K562 (cell line): Measurements from ENCODE around the gene SEMA3F. TPM values are rescaled to one million over a fixed set of nuclear protein-coding genes. Genes with fewer than 3 reads are reported as not detected.

Experiments
- ATAC-seq: fragments of 200-7000 bp; cut with Tn5 transposase; 3 replicates; pipeline ENCODE4 v1.9.1; 2020; ENCODE audit warnings: moderate library complexity
- BruUV-seq: library from RNA; stranded (reverse); fragments of 400-500 nt; replicated peaks from 2 replicates; lab custom pipeline; 2021; lab: Mats Ljungman, UMichigan
- CTCF ChIA-PET: fragments of 300-600 bp; formaldehyde crosslinking; extraction: SDS; loops from one replicate; lab custom pipeline; 2021; ENCODE audit warnings: low intra/inter-chr PET ratio; lab: Yijun Ruan, JAX
- POLR2A ChIA-PET: fragments of 300-600, 350-650 bp; sonication (Branson Sonifier 250); formaldehyde crosslinking; extraction: SDS; loops from one replicate; lab custom pipeline; 2021; ENCODE audit warnings: antibody characterized with exemption, inconsistent platforms; lab: Yijun Ruan, JAX
- DNase-seq, 4 experiments: peaks; one replicate each; pipeline versions ENCODE4 v3.0.0 to v3.0.0-alpha.2; 2011 to 2018; ENCODE audit warnings: low spot score in 3 of 4, mixed read lengths in 3 of 4; ENCODE audit errors: extremely low read depth in 1 of 4
- FAIRE-seq: peaks from 2 replicates; lab custom pipeline; 2011; peaks lifted over from hg19 to GRCh38; lab: Jason Lieb, UNC
- H2AFZ ChIP-seq: 2 replicates; pipeline ENCODE4 v1.6.0; 2011; ENCODE audit warnings: low read depth, low read length, control low read depth, inconsistent platforms
- H3K27ac ChIP-seq: fragments of 200-600 bp; 3 replicates; pipeline ENCODE4 v1.8.0; 2011; ENCODE audit warnings: low read depth, mild to moderate bottlenecking, control low read depth, inconsistent platforms, low read length, moderate library complexity, mixed read lengths; ENCODE audit errors: extremely low read depth
- H3K27me3 ChIP-seq, 2 experiments: fragments of 300-600 bp in 1 of 2; 2 replicates in 1 of 2; 3 replicates in 1 of 2; pipeline versions ENCODE4 v1.6.0 to v1.8.0; 2011; ENCODE audit warnings: inconsistent platforms in 2 of 2, low read length in 2 of 2, mild to moderate bottlenecking in 1 of 2, mixed read lengths in 1 of 2, moderate library complexity in 1 of 2; ENCODE audit not compliant: control insufficient read depth in 2 of 2, insufficient read depth in 2 of 2
- H3K36me3 ChIP-seq: fragments of 300-600 bp; 3 replicates; pipeline ENCODE4 v1.8.0; 2011; ENCODE audit warnings: mild to moderate bottlenecking, low read length, inconsistent platforms; ENCODE audit not compliant: control insufficient read depth, insufficient read depth
- H3K4me1 ChIP-seq, 2 experiments: fragments of 200-600 bp in 1 of 2; replicated peaks in 1 of 2; 2 replicates in 1 of 2; 3 replicates in 1 of 2; pipeline versions ENCODE4 v1.5.1 to v1.8.0; 2011; ENCODE audit warnings: inconsistent platforms in 2 of 2, low read length in 2 of 2, mild to moderate bottlenecking in 1 of 2, mixed read lengths in 1 of 2, moderate library complexity in 1 of 2; ENCODE audit not compliant: control insufficient read depth in 2 of 2, insufficient read depth in 2 of 2
- H3K4me2 ChIP-seq: 2 replicates; pipeline ENCODE4 v1.6.1; 2011; ENCODE audit warnings: low read length, control low read depth, inconsistent platforms, mixed read lengths; ENCODE audit not compliant: insufficient read depth
- H3K4me3 ChIP-seq: fragments of 200-600 bp; sonication (generic), shearing (Covaris generic); 2 replicates; pipeline ENCODE4 v1.5.1; 2016; ENCODE audit warnings: control low read depth, inconsistent platforms
- H3K79me2 ChIP-seq: fragments of 200-600 bp; 3 replicates; pipeline ENCODE4 v1.8.0; 2011; ENCODE audit warnings: low read length, inconsistent platforms; ENCODE audit not compliant: control insufficient read depth, insufficient read depth
- H3K9ac ChIP-seq, 2 experiments: 2 replicates each; pipeline versions ENCODE4 v1.6.0 to v1.6.1; 2011; ENCODE audit warnings: low read depth in 2 of 2, low read length in 2 of 2, control low read depth in 1 of 2, inconsistent platforms in 1 of 2, mild to moderate bottlenecking in 1 of 2, mixed read lengths in 1 of 2; ENCODE audit not compliant: insufficient read depth in 1 of 2
- H3K9me1 ChIP-seq: one replicate; pipeline ENCODE4 v1.6.0; 2011; ENCODE audit warnings: inconsistent platforms, mild to moderate bottlenecking, low read length, moderate library complexity; ENCODE audit not compliant: control insufficient read depth, insufficient read depth
- H3K9me3 ChIP-seq: replicated peaks from 2 replicates; pipeline ENCODE4 v1.5.1; 2011; ENCODE audit warnings: low read depth, low read length, inconsistent platforms; ENCODE audit not compliant: control insufficient read depth, insufficient read depth
- H4K20me1 ChIP-seq: replicated peaks from 2 replicates; pipeline ENCODE4 v1.6.1; 2011; ENCODE audit warnings: low read length, inconsistent platforms, mixed read lengths; ENCODE audit not compliant: control insufficient read depth, insufficient read depth
- RAD51 ChIP-seq: fragments of 450-650 bp; IDR thresholded peaks from 2 replicates; pipeline ENCODE4 v1.7.1; 2016; ENCODE audit warnings: low read depth, mild to moderate bottlenecking, borderline replicate concordance
- WGBS: fragments of 100-300 bp; shearing (Covaris generic); methylation state at CpG from one replicate; pipeline ENCODE4 v1.1.6; 2016; ENCODE audit warnings: low coverage, mixed read lengths; ENCODE audit not compliant: insufficient coverage; ENCODE audit errors: missing lambda C conversion rate; 5-methylcytosine and 5-hydroxymethylcytosine counted together
- in situ Hi-C: fragments of 300-500 bp; cut with MboI; formaldehyde crosslinking; loops from 4 replicates; pipeline ENCODE4 v1.15.0; 2018; ENCODE audit warnings: inconsistent platforms, mixed read lengths
- intact Hi-C: fragments of 100-400 bp; cut with micrococcal nuclease; formaldehyde crosslinking; loops from 2 replicates; pipeline ENCODE4 v1.14.2; 2022
- polyA plus RNA-seq, 8 experiments: library from polyadenylated mRNA; depleted of rRNA in 4 of 8; stranded (reverse) in 5 of 8; unstranded in 3 of 8; fragments of >200 nt; fragmentation: Nextera tagmentation in 2 of 8; fragmentation: Illumina TruSeq in 1 of 8; extraction: Ambion mirVana in 2 of 8; extraction: Trizol in 1 of 8; gene quantifications; 2 replicates each; pipeline versions ENCODE4 v1.2.1 to v1.2.3, GENCODE V29; 2011 to 2014; ENCODE audit warnings: inconsistent platforms in 1 of 8, missing spikeins in 1 of 8
- total RNA-seq, 7 experiments: library from RNA; depleted of rRNA in 6 of 7; stranded (reverse); fragments of >200 nt in 6 of 7; fragmentation: Illumina TruSeq in 2 of 7; extraction: Trizol in 2 of 7; gene quantifications; 2 replicates each; pipeline versions ENCODE4 v1.2.1 to v1.2.3, GENCODE V29; 2011 to 2021; ENCODE audit warnings: low replicate concordance in 1 of 7
- TF ChIP-seq, protein P1 (sequence below): sonication (generic); formaldehyde crosslinking; IDR thresholded peaks from 2 replicates; pipeline ENCODE4 v1.9.0; 2022; ENCODE audit warnings: mild to moderate bottlenecking, missing genetic modification reagents
- TF ChIP-seq, protein P2 (sequence below): sonication (generic); formaldehyde crosslinking; IDR thresholded peaks from 2 replicates; pipeline ENCODE4 v1.8.0; 2022; ENCODE audit warnings: mild to moderate bottlenecking, missing genetic modification reagents

The SEMA3F gene
- total and polyA plus RNA-seq, 9 of the 15 experiments (the other 6 are each of a cell fraction or from before 2014, with no cell fraction given): 0.58 to 3.0 (median 2.0) TPM; not detected in 2

DNA sequence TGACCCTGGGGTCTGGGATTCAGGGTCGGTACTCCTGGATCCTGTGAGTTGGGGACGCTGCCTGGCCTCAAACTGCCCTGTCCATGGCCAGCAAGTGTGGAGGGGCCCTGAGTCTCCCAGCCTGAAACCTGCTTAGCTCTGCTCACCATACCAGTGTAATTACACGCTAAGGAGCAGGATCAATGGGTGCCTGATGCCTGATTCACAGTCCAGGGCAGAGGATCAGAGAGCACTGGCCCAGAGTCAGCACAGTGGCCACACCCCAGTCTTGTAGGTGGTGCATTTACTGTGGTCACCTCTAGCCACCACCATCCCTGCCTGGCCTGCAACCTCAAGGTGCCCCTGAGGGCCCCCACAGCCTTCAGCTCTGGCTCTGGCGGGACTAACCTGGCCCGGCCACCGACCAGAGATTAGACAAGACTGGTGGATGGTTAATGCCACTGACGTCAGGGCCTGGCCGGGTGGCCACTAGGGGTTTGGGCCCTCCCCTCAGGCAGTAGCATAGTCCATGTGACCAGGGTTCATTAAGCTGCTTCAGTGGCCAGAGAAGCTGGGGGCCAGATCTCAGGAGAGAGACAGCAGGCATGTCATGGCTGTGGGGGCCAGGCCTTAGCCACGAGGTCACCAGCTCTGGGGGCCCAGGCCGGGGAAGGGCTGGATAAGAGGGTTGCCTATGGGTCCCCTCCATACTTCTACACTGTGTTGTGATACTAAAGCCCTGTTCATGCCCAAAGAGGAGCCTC lies 46.6 kb downstream of the SEMA3F start:
- in situ Hi-C loops: no loop called here

More for the DNA sequence above, 46.6 kb downstream of the SEMA3F start:
- no peaks in the 10 kb centered on the region for H4K20me1 ChIP-seq
- H3K4me3 ChIP-seq: no peak overlapping the region
- TF ChIP-seq, protein P1, sequence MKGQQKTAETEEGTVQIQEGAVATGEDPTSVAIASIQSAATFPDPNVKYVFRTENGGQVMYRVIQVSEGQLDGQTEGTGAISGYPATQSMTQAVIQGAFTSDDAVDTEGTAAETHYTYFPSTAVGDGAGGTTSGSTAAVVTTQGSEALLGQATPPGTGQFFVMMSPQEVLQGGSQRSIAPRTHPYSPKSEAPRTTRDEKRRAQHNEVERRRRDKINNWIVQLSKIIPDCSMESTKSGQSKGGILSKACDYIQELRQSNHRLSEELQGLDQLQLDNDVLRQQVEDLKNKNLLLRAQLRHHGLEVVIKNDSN: peak; percentile 51
- TF ChIP-seq, protein P2, sequence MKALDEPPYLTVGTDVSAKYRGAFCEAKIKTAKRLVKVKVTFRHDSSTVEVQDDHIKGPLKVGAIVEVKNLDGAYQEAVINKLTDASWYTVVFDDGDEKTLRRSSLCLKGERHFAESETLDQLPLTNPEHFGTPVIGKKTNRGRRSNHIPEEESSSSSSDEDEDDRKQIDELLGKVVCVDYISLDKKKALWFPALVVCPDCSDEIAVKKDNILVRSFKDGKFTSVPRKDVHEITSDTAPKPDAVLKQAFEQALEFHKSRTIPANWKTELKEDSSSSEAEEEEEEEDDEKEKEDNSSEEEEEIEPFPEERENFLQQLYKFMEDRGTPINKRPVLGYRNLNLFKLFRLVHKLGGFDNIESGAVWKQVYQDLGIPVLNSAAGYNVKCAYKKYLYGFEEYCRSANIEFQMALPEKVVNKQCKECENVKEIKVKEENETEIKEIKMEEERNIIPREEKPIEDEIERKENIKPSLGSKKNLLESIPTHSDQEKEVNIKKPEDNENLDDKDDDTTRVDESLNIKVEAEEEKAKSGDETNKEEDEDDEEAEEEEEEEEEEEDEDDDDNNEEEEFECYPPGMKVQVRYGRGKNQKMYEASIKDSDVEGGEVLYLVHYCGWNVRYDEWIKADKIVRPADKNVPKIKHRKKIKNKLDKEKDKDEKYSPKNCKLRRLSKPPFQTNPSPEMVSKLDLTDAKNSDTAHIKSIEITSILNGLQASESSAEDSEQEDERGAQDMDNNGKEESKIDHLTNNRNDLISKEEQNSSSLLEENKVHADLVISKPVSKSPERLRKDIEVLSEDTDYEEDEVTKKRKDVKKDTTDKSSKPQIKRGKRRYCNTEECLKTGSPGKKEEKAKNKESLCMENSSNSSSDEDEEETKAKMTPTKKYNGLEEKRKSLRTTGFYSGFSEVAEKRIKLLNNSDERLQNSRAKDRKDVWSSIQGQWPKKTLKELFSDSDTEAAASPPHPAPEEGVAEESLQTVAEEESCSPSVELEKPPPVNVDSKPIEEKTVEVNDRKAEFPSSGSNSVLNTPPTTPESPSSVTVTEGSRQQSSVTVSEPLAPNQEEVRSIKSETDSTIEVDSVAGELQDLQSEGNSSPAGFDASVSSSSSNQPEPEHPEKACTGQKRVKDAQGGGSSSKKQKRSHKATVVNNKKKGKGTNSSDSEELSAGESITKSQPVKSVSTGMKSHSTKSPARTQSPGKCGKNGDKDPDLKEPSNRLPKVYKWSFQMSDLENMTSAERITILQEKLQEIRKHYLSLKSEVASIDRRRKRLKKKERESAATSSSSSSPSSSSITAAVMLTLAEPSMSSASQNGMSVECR (CRISPR knock-in tag): no peak
- no peak for TF ChIP-seq RAD51
- peak in 3 of 4 experiments; percentile 16 to 41 (median 22) for DNase-seq
- no peak overlapping the region for H2AFZ ChIP-seq
- ChIA-PET CTCF (no interaction called here), POLR2A (interaction anchor here (0.6 to 1.3 kb wide), 4 partner anchors 10 to 414 kb away, joined by 3 to 6 read pairs (median 3); partner anchors contain the start of gene GNAT1)
- ATAC-seq: peak; percentile 60
- H3K9me3 ChIP-seq: no peaks in the 10 kb centered on the region
- no peaks in the 10 kb centered on the region for H3K79me2 ChIP-seq
- no peaks in the 10 kb centered on the region for H3K9me1 ChIP-seq
- whole genome bisulfite sequencing: 3% methylated on average over 6 of the region's 10 CpGs
- no peak overlapping the region for H3K4me2 ChIP-seq
- peak overlapping the region in 1 of 2 experiments; percentile 26; a peak in 1 of 4 replicates for H3K9ac ChIP-seq
- H3K27ac ChIP-seq: no peak overlapping the region
- peaks cover 15 to 50% of the 10 kb centered on the region in 2 experiments; a peak in 4 of 5 replicates for H3K27me3 ChIP-seq
- no peaks in the 10 kb centered on the region for H3K36me3 ChIP-seq
- no peak for FAIRE-seq
- intact Hi-C loops: no loop called here
- BruUV-seq: no TSS peak
- peaks cover 0 to 24% of the 10 kb centered on the region in 2 experiments; a peak in 3 of 5 replicates for H3K4me1 ChIP-seq
